ENCODE results near the gene FAM229B. TPM values are rescaled to one million over a fixed set of nuclear protein-coding genes. Genes with fewer than 3 reads are reported as not detected.
"Not testable (repeated sequence)": the region's sequence is repeated elsewhere in the genome, so short reads cannot be mapped to it uniquely, and the experiment has no call there.

Gene FAM229B
- total and polyA plus RNA-seq, 12 donors = 6.5 to 55.1 (median 27.2) TPM

DNA sequence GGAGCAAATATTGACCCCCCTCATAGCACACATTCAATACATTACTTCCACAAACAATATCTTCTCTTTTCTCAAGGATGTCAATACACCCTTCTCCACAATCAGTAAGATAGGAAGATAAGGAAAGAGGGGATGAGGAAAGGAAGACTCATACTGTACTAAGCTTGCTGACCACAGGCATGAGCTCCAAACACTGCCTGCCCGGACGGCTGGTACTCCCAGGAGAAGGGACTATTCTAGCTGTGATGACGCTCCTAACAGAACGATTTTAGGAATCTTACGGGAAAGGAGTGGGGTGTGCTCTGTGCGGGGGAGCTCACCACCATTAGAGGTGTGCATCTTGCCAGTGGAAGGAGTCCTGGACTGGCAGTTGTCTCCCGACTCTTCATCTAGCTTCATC is 37.4 kb upstream of the FAM229B start:
- intact Hi-C loops (cut with DNase I) = no loop called here
- Histone ChIP-seq H3K27me3 (no peaks in the 10 kb centered on the region), H3K27ac (no peak overlapping the region), H3K9me3 (replicated peaks in 1 of 3) (no peaks in the 10 kb centered on the region), H3K4me1 (replicated peaks in 1 of 2) (peaks cover 0 to 4% of the 10 kb centered on the region in 2 donors), H3K36me3 (replicated peaks in 1 of 2) (no peaks in the 10 kb centered on the region), H3K4me3 (no peak overlapping the region)
- TF ChIP-seq, protein P1, sequence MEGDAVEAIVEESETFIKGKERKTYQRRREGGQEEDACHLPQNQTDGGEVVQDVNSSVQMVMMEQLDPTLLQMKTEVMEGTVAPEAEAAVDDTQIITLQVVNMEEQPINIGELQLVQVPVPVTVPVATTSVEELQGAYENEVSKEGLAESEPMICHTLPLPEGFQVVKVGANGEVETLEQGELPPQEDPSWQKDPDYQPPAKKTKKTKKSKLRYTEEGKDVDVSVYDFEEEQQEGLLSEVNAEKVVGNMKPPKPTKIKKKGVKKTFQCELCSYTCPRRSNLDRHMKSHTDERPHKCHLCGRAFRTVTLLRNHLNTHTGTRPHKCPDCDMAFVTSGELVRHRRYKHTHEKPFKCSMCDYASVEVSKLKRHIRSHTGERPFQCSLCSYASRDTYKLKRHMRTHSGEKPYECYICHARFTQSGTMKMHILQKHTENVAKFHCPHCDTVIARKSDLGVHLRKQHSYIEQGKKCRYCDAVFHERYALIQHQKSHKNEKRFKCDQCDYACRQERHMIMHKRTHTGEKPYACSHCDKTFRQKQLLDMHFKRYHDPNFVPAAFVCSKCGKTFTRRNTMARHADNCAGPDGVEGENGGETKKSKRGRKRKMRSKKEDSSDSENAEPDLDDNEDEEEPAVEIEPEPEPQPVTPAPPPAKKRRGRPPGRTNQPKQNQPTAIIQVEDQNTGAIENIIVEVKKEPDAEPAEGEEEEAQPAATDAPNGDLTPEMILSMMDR (IDR thresholded peaks at IDR 0.05) = no peak
- no peak for TF ChIP-seq POLR2A (IDR thresholded peaks at IDR 0.05)
- no peak for DNase-seq
- WGBS, 4 donors = 91 to 98% (median 96%) methylated on average over 7 of the region's 7 CpGs

GRCh38 chr6:112050429-112050828 is 37.0 kb upstream of the FAM229B start:
- TF ChIP-seq, protein P1 (IDR thresholded peaks at IDR 0.05) = no peak
- no peak for TF ChIP-seq POLR2A (IDR thresholded peaks at IDR 0.05)
- Histone ChIP-seq H3K4me1 (replicated peaks in 1 of 2) (no peaks in the 10 kb centered on the region), H3K9me3 (replicated peaks in 1 of 3) (no peaks in the 10 kb centered on the region), H3K27ac (no peak overlapping the region), H3K27me3 (no peaks in the 10 kb centered on the region), H3K4me3 (no peak overlapping the region), H3K36me3 (replicated peaks in 1 of 2) (no peaks in the 10 kb centered on the region)
- intact Hi-C loops (cut with DNase I) = no loop called here
- WGBS, 4 donors = 90 to 97% (median 94%) methylated on average over 5 of the region's 5 CpGs
- DNase-seq = no peak

DNA sequence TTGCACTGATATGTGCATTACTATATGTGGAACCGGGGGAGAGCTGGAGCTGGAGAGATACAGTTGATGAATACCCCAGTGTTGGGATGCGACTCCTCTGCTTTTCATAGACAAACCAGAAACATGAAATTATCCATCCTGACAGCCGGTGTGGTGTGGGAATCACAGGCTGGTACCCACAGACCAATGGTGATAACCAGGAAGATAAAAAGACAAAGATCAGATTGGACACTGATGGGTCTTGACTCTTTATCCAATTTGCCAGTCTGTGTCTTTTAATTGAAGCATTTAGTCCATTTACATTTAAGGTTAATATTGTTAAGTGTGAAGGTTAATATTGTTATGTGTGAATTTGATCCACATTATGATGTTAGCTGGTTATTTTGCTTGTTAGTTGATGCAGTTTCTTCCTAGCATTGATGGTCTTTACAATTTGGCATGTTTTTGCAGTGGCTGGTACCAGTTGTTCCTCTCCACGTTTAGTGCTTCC is 36.1 kb upstream of the FAM229B start:
- H3K9me3 ChIP-seq (replicated peaks in 1 of 3); H3K27me3 ChIP-seq; H3K36me3 ChIP-seq (replicated peaks in 1 of 2); H3K4me1 ChIP-seq (replicated peaks in 1 of 2); H3K4me3 ChIP-seq; H3K27ac ChIP-seq; DNase-seq; intact Hi-C loops (cut with DNase I): not testable (repeated sequence)
- WGBS, 4 donors = 79 to 92% (median 86%) methylated on average over 4 of the region's 4 CpGs

DNA sequence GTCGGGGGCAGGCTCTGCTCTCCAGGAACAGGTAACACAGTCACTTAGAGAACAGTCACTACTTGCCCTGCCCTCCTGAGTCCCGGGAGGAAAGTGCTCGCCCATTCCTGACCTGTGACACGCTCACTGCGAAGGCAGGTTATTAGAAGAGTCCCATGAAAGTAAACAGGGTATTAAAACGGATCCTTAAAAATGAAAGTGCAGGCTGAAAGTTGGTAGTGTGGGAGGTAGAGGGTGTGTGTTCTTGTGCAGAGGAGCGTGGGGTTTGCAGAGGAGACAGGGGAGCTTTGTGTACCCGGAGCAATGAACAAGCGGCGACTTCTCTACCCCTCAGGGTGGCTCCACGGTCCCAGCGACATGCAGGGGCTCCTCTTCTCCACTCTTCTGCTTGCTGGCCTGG is 33.4 kb upstream of the FAM229B start, which contains the start of gene CCN6:
Gene CCN6, plus strand, starts transcription at position 104 of the 400 bp plus-strand sequence. Its CDS starts 254 bp downstream, at position 358.
- intact Hi-C loops (cut with DNase I) = no loop called here
- Histone ChIP-seq H3K4me3 (no peak within 1 kb of the TSS), H3K4me1 (replicated peaks in 1 of 2) (no peaks in the 10 kb centered on the region), H3K27me3 (no peaks in the 10 kb centered on the region), H3K27ac (no peak within 1 kb of the TSS), H3K9me3 (replicated peaks in 1 of 3) (no peaks in the 10 kb centered on the region), H3K36me3 (replicated peaks in 1 of 2) (no peaks in the 10 kb centered on the region)
- WGBS, 4 donors = 85 to 91% (median 87%) methylated on average over 12 of the region's 12 CpGs
- TF ChIP-seq, protein P1 (IDR thresholded peaks at IDR 0.05) = no peak
- no peak for TF ChIP-seq POLR2A (IDR thresholded peaks at IDR 0.05)
- DNase-seq = no peak

DNA sequence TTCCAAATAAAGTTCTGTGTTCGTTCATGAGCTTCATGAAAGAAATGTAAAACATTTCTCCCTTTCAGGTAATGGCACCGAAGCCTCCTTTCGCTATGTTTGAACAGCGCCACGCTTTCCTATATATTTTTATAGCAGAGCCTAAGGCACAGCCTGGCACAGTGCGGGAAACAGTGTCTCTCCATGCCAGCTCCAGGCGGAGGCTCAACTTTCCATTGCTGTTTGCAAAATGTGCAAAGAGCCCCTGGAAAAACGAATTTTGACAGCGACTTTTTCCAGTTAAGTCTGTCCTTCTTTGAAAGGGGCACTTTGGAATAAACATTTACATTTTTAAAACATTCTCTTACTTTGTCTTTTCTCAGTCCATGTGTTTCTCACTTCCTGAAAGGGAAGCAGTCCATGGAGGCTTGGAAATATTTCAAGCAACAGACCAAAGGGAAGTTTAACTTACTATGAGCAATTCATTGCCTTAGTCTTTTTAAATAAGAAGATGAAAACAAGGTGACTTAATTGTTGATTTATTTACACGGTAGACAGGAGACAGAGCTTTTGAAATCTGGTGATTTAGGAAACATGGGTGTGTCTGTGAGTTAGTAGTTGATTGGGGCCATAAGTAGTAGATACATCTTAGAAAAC is 32.7 kb upstream of the FAM229B start:
- H3K27me3 ChIP-seq = no peaks in the 10 kb centered on the region
- no peak for DNase-seq
- no peak overlapping the region for H3K27ac ChIP-seq
- no peaks in the 10 kb centered on the region for H3K4me1 ChIP-seq (replicated peaks in 1 of 2)
- no peak for TF ChIP-seq POLR2A (IDR thresholded peaks at IDR 0.05)
- TF ChIP-seq, protein P1 (IDR thresholded peaks at IDR 0.05) = no peak
- no peak overlapping the region for H3K4me3 ChIP-seq
- intact Hi-C loops (cut with DNase I) = no loop called here
- WGBS, 4 donors = 73 to 89% (median 83%) methylated on average over 10 of the region's 10 CpGs
- H3K36me3 ChIP-seq (replicated peaks in 1 of 2) = no peaks in the 10 kb centered on the region
- no peaks in the 10 kb centered on the region for H3K9me3 ChIP-seq (replicated peaks in 1 of 3)
